Measurements from ENCODE around the gene GOLM1. TPM values are rescaled to one million over a fixed set of nuclear protein-coding genes. Genes with fewer than 3 reads are reported as not detected.

The GOLM1 gene
- total RNA-seq, 5 donors from 2014 or later (not counting 1 experiment from before 2014, with no cell fraction given): 0.75 to 2.4 (median 1.5) TPM

DNA sequence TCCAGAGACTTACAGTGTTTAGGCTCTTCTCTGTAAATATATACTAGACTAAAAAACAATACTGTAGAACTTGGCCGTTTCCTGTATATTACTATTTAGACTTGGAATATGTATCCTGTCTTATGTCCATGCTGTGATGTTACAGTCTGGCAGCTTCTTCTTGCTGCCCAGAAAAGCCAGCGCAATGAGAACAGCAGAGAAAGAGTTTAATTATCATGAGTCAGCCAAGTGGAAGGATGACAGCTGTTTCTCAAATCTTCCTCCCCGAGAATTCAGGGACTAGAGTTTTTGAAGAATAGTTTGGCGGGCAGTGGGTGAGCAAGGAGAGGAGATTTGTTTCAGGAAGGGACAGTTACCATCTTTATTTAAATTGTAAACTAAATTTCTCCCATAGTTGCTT, 120.9 kb downstream of the GOLM1 start:
- POLR2A ChIA-PET: no interaction called here
- peaks cover 0 to 37% of the 10 kb centered on the region in 2 donors for H3K36me3 ChIP-seq (ENCODE audit: control insufficient read depth in 2 of 2, extremely low read depth in 1 of 2, insufficient read depth in 1 of 2, low read length in 1 of 2)
- CTCF ChIA-PET: no interaction called here
- no peaks in the 10 kb centered on the region for H3K27me3 ChIP-seq (replicated peaks in 1 of 2; ENCODE audit: control insufficient read depth in 2 of 2, extremely low read depth in 1 of 2, insufficient read depth in 2 of 2, low read length in 1 of 2)
- no peaks in the 10 kb centered on the region for H3K9me3 ChIP-seq
- Mint-ChIP-seq H3K27ac (peak overlapping the region in 1 of 2 donors; percentile 24), H3K36me3 (peaks cover 72% of the 10 kb centered on the region), H3K27me3 (no peaks in the 10 kb centered on the region), H3K9me3 (no peaks in the 10 kb centered on the region), H3K4me3 (no peak overlapping the region), H3K4me1 (no peaks in the 10 kb centered on the region)
- no peaks in the 10 kb centered on the region for H3K4me1 ChIP-seq (ENCODE audit: control insufficient read depth in 1 of 2, extremely low read depth in 1 of 2, insufficient read depth in 2 of 2, low read length in 2 of 2)
- no peak overlapping the region for H3K27ac ChIP-seq (ENCODE audit: low read length)
- ATAC-seq (replicated peaks in 1 of 4): no peak
- WGBS (ENCODE audit: insufficient coverage): 100% methylated on average over 1 of the region's 4 CpGs
- DNase-seq: no peak
- H3K4me3 ChIP-seq (ENCODE audit: control insufficient read depth in 1 of 2, extremely low read depth in 1 of 2, low read length in 1 of 2): no peak overlapping the region

Other genes with a start within 250 kb of the GOLM1 start
- gene NAA35, start 158.4 kb downstream of the GOLM1 start, total RNA-seq: 10 to 100 TPM; 17.6 to 25.3 (median 24.3) TPM
- gene C9orf153, start 160.1 kb upstream of the GOLM1 start, total RNA-seq: under 1 TPM in 4 of 5 donors, not detected in 1; 0.38 to 0.90 (median 0.55) TPM
- gene ISCA1, start 183.0 kb upstream of the GOLM1 start, total RNA-seq: 10 to 100 TPM; 30.9 to 69.9 (median 34.5) TPM

Measured in T-cell (primary cell).